GM21786 (cell line): Measurements from ENCODE around the gene MEI4.
"Not testable (repeated sequence)": the region's sequence is repeated elsewhere in the genome, so short reads cannot be mapped to it uniquely, and the experiment has no call there.

Experiments used
- ATAC-seq: cut with Tn5 transposase; IDR thresholded peaks from one replicate; pipeline ENCODE4 v1.9.1; 2021; ENCODE audit not compliant: unreplicated experiment

Gene MEI4

DNA sequence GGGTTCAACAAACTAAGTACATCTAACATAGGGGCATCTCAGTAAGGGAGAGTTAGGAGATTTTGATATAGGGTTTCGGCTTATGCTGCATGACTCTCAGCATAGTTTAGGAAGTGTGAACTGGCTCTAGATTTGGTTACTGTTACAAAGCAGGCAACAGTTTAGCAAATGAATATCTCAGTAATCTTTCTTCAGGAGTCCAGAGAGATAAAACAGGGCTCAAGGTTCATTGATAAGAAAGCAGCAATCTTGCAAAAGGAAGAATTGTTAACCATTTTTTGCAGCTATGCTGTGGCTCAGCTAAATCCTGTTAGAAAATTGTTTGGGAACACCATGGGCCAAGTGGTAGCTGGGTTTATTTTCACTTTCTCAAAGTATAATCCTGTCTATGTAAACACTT is 161.3 kb downstream of the MEI4 start:
- no peak for ATAC-seq

DNA sequence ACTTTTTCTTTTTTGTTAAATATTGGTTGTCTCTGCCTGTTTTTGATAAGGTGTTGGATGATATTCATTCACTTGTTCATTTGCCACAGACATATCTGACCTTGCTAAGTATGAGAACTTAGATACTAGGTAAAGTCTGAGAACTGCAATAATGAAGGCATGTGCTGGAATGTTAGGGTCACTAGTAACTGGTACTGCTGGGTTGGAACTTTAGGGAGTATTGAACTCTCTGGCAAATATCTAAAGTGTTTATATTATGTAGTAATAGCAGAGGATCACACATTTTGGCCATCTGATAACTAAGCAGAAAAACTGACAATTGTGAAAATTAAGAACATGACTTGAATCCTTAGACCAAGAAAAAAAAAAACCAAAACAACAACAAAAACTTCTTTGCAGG is 162.7 kb downstream of the MEI4 start:
- ATAC-seq, result no peak

- no peak for ATAC-seq
These were observed 164.0 kb downstream of the MEI4 start for GRCh38 chr6:77816766-77817270.

- ATAC-seq, result no peak
These were observed 169.4 kb downstream of the MEI4 start for GRCh38 chr6:77822265-77822664.

GRCh38 chr6:77825204-77825603 is 172.4 kb downstream of the MEI4 start:
- no peak for ATAC-seq

DNA sequence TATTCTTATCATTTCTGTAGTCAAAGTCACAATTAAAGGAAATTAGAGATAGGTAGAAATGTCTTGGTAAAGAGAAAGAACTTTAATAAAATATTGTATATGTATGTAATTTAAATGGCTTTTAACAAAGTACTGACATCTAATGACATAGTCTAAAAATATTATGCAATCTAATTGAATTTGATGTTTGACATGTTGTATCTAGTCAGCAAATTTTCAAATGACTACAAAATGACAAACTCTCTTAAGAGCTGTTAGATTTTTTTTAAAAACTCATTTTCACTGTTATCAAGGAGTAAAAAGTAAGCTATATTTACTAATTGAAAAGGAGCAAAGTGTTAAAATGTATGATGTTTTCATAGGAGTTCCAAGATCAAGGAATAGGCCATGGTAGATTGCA is 176.9 kb downstream of the MEI4 start:
- no peak for ATAC-seq

DNA sequence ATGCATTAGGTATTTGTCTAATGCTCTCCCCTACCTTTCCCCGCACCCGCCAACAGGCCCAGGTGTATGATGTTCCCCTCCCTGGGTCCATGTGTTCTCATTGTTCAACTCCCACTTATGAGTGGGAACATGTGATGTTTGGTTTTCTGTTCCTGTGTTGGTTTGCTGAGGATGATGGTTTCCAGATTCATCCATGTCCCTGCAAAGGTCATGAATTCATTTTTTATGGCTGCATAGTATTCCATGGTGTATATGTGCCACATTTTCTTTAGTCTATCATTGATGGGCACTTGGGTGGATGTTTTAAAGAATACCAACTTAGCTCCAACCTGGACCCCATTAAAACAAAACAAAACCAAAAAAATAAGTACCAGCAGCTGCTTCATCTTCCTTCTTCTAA is 180.9 kb downstream of the MEI4 start:
- not testable (repeated sequence) for ATAC-seq

DNA sequence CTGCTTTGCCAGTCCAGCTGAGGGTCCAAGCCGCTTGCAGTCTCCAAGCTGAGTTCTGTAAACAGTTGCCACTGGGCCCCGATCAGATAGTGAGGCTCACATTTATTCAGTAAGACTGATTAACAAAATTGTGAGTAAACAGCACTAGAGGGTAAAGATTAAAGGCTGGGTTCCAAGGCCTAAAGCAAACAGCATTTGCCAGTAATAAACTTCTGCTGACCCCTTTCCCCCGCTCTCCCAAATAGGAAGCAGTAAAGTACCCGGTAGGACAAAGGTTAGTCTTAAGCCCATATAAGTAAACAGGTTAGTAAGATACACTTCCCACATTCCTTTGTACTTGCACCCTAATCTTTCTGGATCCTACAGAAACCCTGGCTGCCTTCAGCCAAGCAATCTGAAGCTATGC is 181.8 kb downstream of the MEI4 start:
- no peak for ATAC-seq

- ATAC-seq, result no peak
These were observed 184.4 kb downstream of the MEI4 start for GRCh38 chr6:77837034-77837784.

- no peak for ATAC-seq
These were observed 186.5 kb downstream of the MEI4 start for GRCh38 chr6:77839292-77839691.

DNA sequence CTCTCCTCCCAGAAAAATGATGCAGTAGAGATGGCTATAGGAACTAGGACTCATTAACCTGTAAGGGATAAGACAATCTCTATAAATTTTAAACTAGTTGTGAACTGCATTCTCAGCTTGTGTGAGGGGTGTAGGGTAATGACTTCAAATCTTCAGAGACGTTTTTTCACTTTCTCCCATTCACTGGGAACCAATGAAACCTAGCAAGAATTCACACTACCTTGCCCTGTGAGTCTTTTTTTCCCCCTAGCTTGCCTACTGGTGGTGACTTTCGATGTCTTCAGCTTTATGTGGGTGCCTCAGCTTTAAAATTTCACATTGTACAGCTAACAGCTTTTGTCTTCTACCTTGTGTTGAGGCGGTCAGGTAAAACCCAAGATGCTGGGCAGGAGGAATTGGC is 192.0 kb downstream of the MEI4 start:
- no peak for ATAC-seq

- ATAC-seq, result no peak
These were observed 200.6 kb downstream of the MEI4 start for GRCh38 chr6:77853401-77853800.

GRCh38 chr6:77856391-77856790 is 203.6 kb downstream of the MEI4 start:
- no peak for ATAC-seq

GRCh38 chr6:77857421-77857820 is 204.6 kb downstream of the MEI4 start:
- no peak for ATAC-seq

DNA sequence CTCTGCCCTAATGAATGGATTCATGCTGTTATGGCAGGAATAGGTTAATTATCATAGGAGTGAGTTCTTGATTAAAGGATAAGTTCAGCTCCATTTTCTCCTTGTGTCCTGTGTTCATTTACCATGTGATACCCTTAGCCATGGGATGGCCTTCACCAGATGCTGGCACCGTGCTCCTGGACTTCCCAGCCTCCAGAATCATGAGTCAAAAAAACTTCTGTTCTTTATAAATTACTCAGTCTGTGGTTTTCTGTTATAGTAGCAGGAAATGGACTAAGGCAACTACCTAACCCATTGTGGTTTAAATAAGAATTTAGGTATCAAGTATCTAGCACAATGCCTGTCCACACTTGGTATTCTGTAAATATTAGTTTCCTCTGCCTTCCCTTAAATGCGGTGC is 223.5 kb downstream of the MEI4 start:
- ATAC-seq, result no peak

DNA sequence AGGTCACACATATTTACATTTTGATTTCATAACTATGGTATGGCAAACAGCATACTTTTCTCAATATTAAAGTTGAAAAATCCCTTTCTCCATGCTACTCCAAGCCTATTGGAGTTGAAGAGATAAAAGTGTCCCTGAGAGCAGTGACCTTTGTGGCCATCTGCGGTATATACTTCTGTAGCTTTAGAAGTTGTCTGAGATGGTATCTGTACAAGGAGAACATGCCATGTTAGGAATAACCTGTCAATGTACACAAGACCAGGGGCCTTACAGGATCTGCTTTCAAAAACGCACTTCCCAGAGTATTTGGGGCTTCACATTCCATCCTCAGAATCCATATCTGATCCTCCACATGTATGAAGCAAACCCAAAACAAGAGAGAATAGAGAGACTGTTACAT is 226.7 kb downstream of the MEI4 start:
- no peak for ATAC-seq

- ATAC-seq, result no peak
These were observed 227.7 kb downstream of the MEI4 start for GRCh38 chr6:77880501-77880900.

DNA sequence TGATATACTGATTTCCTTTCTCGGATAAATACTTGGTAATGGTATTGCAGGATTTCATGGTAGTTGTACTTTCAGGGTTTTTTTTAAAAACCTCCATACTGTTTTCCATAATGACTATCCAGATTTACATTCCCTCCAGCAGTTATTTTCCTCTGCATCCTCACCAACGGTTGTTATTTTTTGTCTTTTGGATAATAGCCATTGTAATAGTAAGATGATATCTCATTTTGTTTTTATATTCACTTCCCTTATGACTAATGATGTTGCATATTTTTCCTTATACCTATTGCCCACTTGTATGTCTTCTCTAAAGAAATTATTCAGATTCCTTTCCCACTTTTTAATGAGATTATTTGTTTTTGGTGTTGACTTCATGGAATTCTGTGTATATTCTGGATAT is 231.0 kb downstream of the MEI4 start:
- no peak for ATAC-seq

DNA sequence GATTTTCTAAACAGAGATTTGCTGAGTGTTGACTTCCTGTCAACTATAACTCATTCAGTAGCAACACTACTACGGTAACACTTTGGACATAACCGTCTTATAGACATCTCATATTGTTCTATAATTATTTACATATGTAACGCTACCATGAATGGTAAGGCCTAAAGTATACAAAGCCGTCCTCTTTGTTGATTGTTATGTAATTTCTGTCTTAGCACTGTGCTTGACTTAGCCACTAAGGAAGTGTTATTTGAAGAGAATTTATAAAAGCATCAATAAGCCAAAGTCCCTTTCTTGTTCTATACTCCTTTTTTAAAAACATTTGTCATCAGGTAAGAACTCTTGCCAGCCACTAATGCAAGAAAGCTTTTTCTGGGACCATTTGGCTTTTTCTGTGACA is 240.6 kb downstream of the MEI4 start:
- no peak for ATAC-seq

- ATAC-seq, result no peak
These were observed 253.2 kb downstream of the MEI4 start for GRCh38 chr6:77906070-77906469.

- ATAC-seq, result no peak
These were observed 258.0 kb downstream of the MEI4 start for GRCh38 chr6:77910826-77911225.

GRCh38 chr6:77926198-77926751 is 273.4 kb downstream of the MEI4 start:
- ATAC-seq, result no peak

DNA sequence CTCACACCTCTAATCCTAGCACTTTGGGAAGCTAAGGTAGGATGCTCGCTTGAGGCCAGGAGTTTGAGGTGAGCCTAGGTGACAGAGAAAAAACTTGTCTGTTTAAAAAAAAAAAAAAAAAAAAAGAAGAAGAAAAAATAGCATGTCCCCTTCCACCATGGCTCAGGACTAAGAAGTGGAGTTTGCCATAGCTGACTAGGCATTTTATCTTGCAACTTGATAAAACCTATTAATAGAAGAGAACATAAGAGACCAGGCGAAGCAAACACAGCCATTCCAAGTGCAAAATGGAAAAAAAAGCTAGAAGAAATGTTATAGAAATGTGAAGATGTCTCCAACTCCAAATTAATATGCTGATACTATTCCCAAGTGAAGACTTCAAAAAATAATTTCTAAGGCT is 277.5 kb downstream of the MEI4 start:
- ATAC-seq, result no peak
